Measurements from ENCODE around the gene ITGA5. TPM values are rescaled to one million over a fixed set of nuclear protein-coding genes. Genes with fewer than 3 reads are reported as not detected.

The ITGA5 gene
- total RNA-seq, 1 experiment from 2014 or later = 49.7 TPM

DNA sequence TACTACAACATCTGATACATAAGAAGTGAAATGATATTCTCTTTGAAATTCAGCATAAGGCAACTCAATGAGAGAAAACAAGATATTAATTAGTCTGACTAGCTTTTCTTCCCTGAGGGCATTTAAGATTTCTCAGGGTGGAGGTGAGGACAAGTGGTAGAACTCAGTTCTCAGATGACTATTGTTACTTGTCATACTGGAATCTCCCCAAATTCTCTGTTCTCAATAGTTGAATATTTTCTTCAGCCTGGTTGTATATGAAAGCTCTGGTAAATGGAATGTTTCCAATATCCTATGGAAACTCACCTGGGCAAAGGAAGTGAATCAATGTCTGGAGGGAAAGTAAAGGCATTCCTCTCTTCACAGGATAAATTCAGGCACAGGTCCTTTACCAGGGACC, 18.2 kb upstream of the ITGA5 start:
- H3K9me3 ChIP-seq (ENCODE audit: control insufficient read depth in 1 of 2, insufficient read depth in 1 of 2, low read depth in 1 of 2, low read length in 2 of 2) = no peaks in the 10 kb centered on the region
- ATAC-seq (no peak), DNase-seq (ENCODE audit: low read depth, low spot score) (no peak)
- no peaks in the 10 kb centered on the region for H4K20me1 ChIP-seq (ENCODE audit: insufficient read depth)
- H3K4me1 ChIP-seq (ENCODE audit: control insufficient read depth in 1 of 2, insufficient read depth in 2 of 2, low read length in 2 of 2) = peaks cover 4 to 8% of the 10 kb centered on the region in 2 experiments
- H3K27ac ChIP-seq (ENCODE audit: low read depth, low read length) = no peak overlapping the region
- H2AFZ ChIP-seq (ENCODE audit: low read depth, low read length, poor library complexity, severe bottlenecking) = no peak overlapping the region
- no peak for TF ChIP-seq POLR2A (IDR thresholded peaks at IDR 0.05; ENCODE audit: borderline replicate concordance, extremely low read depth, insufficient read depth, insufficient read length)
- TF ChIP-seq EZH2phosphoT487 (IDR thresholded peaks at IDR 0.05; ENCODE audit: borderline replicate concordance) = no peak
- TF ChIP-seq, protein P1, sequence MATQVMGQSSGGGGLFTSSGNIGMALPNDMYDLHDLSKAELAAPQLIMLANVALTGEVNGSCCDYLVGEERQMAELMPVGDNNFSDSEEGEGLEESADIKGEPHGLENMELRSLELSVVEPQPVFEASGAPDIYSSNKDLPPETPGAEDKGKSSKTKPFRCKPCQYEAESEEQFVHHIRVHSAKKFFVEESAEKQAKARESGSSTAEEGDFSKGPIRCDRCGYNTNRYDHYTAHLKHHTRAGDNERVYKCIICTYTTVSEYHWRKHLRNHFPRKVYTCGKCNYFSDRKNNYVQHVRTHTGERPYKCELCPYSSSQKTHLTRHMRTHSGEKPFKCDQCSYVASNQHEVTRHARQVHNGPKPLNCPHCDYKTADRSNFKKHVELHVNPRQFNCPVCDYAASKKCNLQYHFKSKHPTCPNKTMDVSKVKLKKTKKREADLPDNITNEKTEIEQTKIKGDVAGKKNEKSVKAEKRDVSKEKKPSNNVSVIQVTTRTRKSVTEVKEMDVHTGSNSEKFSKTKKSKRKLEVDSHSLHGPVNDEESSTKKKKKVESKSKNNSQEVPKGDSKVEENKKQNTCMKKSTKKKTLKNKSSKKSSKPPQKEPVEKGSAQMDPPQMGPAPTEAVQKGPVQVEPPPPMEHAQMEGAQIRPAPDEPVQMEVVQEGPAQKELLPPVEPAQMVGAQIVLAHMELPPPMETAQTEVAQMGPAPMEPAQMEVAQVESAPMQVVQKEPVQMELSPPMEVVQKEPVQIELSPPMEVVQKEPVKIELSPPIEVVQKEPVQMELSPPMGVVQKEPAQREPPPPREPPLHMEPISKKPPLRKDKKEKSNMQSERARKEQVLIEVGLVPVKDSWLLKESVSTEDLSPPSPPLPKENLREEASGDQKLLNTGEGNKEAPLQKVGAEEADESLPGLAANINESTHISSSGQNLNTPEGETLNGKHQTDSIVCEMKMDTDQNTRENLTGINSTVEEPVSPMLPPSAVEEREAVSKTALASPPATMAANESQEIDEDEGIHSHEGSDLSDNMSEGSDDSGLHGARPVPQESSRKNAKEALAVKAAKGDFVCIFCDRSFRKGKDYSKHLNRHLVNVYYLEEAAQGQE (IDR thresholded peaks at IDR 0.05; ENCODE audit: low read depth) = no peak
- no peak for TF ChIP-seq ELF1 (IDR thresholded peaks at IDR 0.05; ENCODE audit: borderline replicate concordance, low read depth)
- no peak for TF ChIP-seq SP1 (IDR thresholded peaks at IDR 0.05; ENCODE audit: low read depth)
- TF ChIP-seq, protein P2, sequence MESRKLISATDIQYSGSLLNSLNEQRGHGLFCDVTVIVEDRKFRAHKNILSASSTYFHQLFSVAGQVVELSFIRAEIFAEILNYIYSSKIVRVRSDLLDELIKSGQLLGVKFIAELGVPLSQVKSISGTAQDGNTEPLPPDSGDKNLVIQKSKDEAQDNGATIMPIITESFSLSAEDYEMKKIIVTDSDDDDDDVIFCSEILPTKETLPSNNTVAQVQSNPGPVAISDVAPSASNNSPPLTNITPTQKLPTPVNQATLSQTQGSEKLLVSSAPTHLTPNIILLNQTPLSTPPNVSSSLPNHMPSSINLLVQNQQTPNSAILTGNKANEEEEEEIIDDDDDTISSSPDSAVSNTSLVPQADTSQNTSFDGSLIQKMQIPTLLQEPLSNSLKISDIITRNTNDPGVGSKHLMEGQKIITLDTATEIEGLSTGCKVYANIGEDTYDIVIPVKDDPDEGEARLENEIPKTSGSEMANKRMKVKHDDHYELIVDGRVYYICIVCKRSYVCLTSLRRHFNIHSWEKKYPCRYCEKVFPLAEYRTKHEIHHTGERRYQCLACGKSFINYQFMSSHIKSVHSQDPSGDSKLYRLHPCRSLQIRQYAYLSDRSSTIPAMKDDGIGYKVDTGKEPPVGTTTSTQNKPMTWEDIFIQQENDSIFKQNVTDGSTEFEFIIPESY (IDR thresholded peaks at IDR 0.05; ENCODE audit: extremely low read depth, insufficient replicate concordance, low read length) = no peak
- CTCF ChIA-PET = interaction anchor here (1.5 to 7.4 kb wide), 3 partner anchors 36 to 67 kb away, joined by 4 to 182 read pairs (median 4); no protein-coding TSS in a partner anchor
- H3K79me2 ChIP-seq (ENCODE audit: insufficient read depth, low read length) = no peaks in the 10 kb centered on the region
- no TSS peak for BruUV-seq (replicated peaks)
- no peaks in the 10 kb centered on the region for H3K36me3 ChIP-seq (ENCODE audit: control insufficient read depth in 1 of 2, insufficient read depth in 2 of 2, low read length in 2 of 2)
- H3K9ac ChIP-seq (ENCODE audit: low read length) = no peak overlapping the region
- H3K27me3 ChIP-seq (ENCODE audit: insufficient read depth, low read length) = no peaks in the 10 kb centered on the region
- H3K4me2 ChIP-seq (ENCODE audit: low read length) = no peak overlapping the region
- H3K9me2 ChIP-seq (ENCODE audit: insufficient read depth) = no peaks in the 10 kb centered on the region
- RAD21 ChIA-PET (ENCODE audit: low non-redundant PET in 1 of 2, low total read pairs in 2 of 2, uncharacterized antibody in 2 of 2, unreplicated experiment in 2 of 2) = interaction anchor here in 1 of 2 experiments (0.6 kb wide), 1 partner anchor 38 kb away, joined by 3 read pairs; no protein-coding TSS in a partner anchor
- H3K4me3 ChIP-seq (replicated peaks in 1 of 2; ENCODE audit: low read depth in 1 of 2, low read length in 2 of 2) = no peak overlapping the region
- POLR2A ChIA-PET = no interaction called here
- intact Hi-C loops (cut with micrococcal nuclease) = no loop called here
